Measurements from ENCODE around the gene LOXL4.

Gene LOXL4

DNA sequence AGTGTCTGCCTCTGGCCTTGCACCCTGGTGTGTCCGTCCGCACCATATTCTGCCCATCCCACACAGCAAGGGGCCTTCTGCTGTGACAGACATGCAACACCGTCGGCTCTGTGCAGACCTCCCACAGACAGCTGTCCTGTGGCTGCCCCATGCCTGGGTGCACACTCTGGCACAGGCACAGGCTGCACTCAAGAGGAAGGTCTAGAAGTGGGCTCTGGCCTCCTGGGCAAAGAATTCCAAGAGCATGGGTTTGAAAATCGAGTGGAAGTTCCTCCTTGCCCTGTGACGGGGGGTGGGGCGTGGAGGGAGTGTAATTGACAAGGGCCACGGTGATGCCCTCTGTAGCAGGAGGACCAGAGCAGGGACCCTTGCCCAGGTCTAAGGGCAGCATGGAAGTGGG lies 4.3 kb upstream of the LOXL4 start:
- Histone ChIP-seq H3K36me3 (ENCODE audit: control insufficient read depth in 1 of 2, insufficient read depth in 2 of 2, low read depth in 1 of 2, low read length in 2 of 2) (no peaks in the 10 kb centered on the region), H2BK12ac (ENCODE audit: low read length in 2 of 2) (no peak overlapping the region), H4K91ac (ENCODE audit: low read length) (peak overlapping the region; percentile 52), H2BK120ac (ENCODE audit: low read depth, low read length) (no peak overlapping the region), H2AK5ac (ENCODE audit: low read length, severe bottlenecking) (peak overlapping the region; percentile 5), H3K23ac (ENCODE audit: low read length in 2 of 2) (no peak overlapping the region), H3K9ac (ENCODE audit: low read length) (no peak overlapping the region), H3K4ac (ENCODE audit: low read depth in 1 of 2, low read length in 2 of 2) (no peak overlapping the region), H3K18ac (ENCODE audit: low read depth in 1 of 2, low read length in 2 of 2) (no peak overlapping the region), H3K79me1 (replicated peaks; ENCODE audit: low read length, poor library complexity, severe bottlenecking) (no peaks in the 10 kb centered on the region), H3K4me2 (ENCODE audit: low read length, poor library complexity, severe bottlenecking) (no peak overlapping the region), H3K14ac (ENCODE audit: low read length in 2 of 2) (peak overlapping the region in 1 of 2 experiments; percentile 68), H2BK5ac (ENCODE audit: low read depth, low read length, poor library complexity, severe bottlenecking) (no peak overlapping the region), H2BK15ac (ENCODE audit: low read depth, poor library complexity, severe bottlenecking) (no peak overlapping the region), H3K4me3 (ENCODE audit: insufficient read depth in 1 of 2, low read depth in 1 of 2, low read length in 2 of 2) (no peak overlapping the region), H3K9me3 (ENCODE audit: control insufficient read depth, low read length) (no peaks in the 10 kb centered on the region), H4K8ac (ENCODE audit: low read length) (no peak overlapping the region), H3K4me1 (ENCODE audit: control insufficient read depth, insufficient read depth, low read depth, low read length) (peaks cover 47% of the 10 kb centered on the region), H3K27me3 (ENCODE audit: control insufficient read depth in 1 of 2, insufficient read depth in 1 of 2, low read length in 2 of 2) (peaks cover 4 to 35% of the 10 kb centered on the region in 2 experiments), H3K27ac (ENCODE audit: low read length, poor library complexity, severe bottlenecking) (no peak overlapping the region), H2AFZ (ENCODE audit: low read depth, low read length) (no peak overlapping the region)
- 77% methylated on average over 8 of the region's 8 CpGs for WGBS
- no peak for DNase-seq

DNA sequence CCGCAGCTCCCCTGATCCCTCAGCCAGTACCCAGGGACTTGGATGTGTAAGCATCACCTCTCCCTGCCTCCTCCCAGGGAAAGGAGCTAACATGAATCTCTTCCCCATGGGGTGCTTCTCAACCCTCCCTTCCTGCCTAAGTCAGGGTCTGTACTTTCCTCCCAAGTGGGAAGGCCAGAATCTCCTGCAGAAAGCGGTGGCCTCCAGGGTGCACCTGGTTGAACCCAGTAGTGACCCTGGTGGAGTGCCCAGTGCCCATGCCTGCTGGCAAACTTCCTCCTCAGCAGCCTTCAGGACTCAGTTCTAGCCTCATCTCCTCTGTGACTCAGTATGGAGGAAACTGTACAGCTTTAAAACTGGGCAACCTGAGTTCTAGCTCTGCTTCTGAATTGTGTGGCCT lies 2.8 kb upstream of the LOXL4 start:
- WGBS: 92% methylated on average over 2 of the region's 2 CpGs
- no peaks in the 10 kb centered on the region for H3K79me1 ChIP-seq (replicated peaks; ENCODE audit: low read length, poor library complexity, severe bottlenecking)
- no peak overlapping the region for H2AFZ ChIP-seq (ENCODE audit: low read depth, low read length)

DNA sequence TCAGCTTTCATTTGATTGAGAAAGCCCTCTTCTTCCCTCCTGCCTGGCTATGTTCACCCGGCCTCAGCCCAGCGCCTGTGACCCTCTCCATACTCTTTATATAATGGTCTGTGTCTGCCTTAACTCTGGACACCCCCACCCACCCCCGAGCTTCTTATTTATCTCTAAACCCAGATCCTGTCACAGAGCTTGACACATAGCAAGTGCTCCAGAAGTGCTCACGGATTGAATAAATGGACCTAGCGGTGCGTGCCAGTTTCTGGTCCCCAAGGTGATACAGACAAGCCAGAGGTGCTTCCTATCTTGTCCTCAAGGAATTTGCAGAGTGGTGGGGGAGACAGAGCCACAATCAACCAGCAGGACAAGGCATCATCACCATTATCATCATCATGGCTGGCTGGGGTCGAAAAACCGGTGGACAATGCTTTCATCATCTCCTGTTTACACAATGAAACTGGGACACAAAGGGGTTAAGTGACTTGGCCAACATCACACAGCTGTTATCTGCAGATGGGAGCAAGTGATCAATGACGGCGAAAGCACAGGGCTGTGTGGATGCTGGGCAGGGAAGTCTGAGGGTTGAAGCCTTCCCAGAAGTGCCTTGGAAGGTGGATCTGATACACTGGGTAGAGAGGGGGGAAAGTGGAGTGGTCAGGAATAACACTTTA lies 2.2 kb upstream of the LOXL4 start:
- H3K14ac ChIP-seq (ENCODE audit: low read length in 2 of 2): no peak overlapping the region
- no peak overlapping the region for H3K4ac ChIP-seq (ENCODE audit: low read depth in 1 of 2, low read length in 2 of 2)
- no peak overlapping the region for H3K18ac ChIP-seq (ENCODE audit: low read depth in 1 of 2, low read length in 2 of 2)
- peak overlapping the region in 1 of 2 experiments; percentile 43 for H2BK12ac ChIP-seq (ENCODE audit: low read length in 2 of 2)
- H2AK5ac ChIP-seq (ENCODE audit: low read length, severe bottlenecking): peak overlapping the region; percentile 81
- H4K8ac ChIP-seq (ENCODE audit: low read length): no peak overlapping the region
- H2BK120ac ChIP-seq (ENCODE audit: low read depth, low read length): no peak overlapping the region
- H2AFZ ChIP-seq (ENCODE audit: low read depth, low read length): no peak overlapping the region
- no peaks in the 10 kb centered on the region for H3K9me3 ChIP-seq (ENCODE audit: control insufficient read depth, low read length)
- H3K23ac ChIP-seq (ENCODE audit: low read length in 2 of 2): no peak overlapping the region
- H2BK5ac ChIP-seq (ENCODE audit: low read depth, low read length, poor library complexity, severe bottlenecking): no peak overlapping the region
- peaks cover 4 to 23% of the 10 kb centered on the region in 2 experiments for H3K27me3 ChIP-seq (ENCODE audit: control insufficient read depth in 1 of 2, insufficient read depth in 1 of 2, low read length in 2 of 2)
- WGBS: 67% methylated on average over 10 of the region's 10 CpGs
- peaks cover 62% of the 10 kb centered on the region for H3K4me1 ChIP-seq (ENCODE audit: control insufficient read depth, insufficient read depth, low read depth, low read length)
- no peak overlapping the region for H3K4me3 ChIP-seq (ENCODE audit: insufficient read depth in 1 of 2, low read depth in 1 of 2, low read length in 2 of 2)
- DNase-seq: no peak
- no peak overlapping the region for H4K91ac ChIP-seq (ENCODE audit: low read length)
- H3K36me3 ChIP-seq (ENCODE audit: control insufficient read depth in 1 of 2, insufficient read depth in 2 of 2, low read depth in 1 of 2, low read length in 2 of 2): no peaks in the 10 kb centered on the region
- peak overlapping the region; percentile 31 for H3K9ac ChIP-seq (ENCODE audit: low read length)
- peak overlapping the region; percentile 77 for H3K27ac ChIP-seq (ENCODE audit: low read length, poor library complexity, severe bottlenecking)
- no peak overlapping the region for H3K4me2 ChIP-seq (ENCODE audit: low read length, poor library complexity, severe bottlenecking)
- no peak overlapping the region for H2BK15ac ChIP-seq (ENCODE audit: low read depth, poor library complexity, severe bottlenecking)
- H3K79me1 ChIP-seq (replicated peaks; ENCODE audit: low read length, poor library complexity, severe bottlenecking): no peaks in the 10 kb centered on the region

More for the DNA sequence above, 2.8 kb upstream of the LOXL4 start:
- Histone ChIP-seq H3K18ac (ENCODE audit: low read depth in 1 of 2, low read length in 2 of 2) (no peak overlapping the region), H3K14ac (ENCODE audit: low read length in 2 of 2) (no peak overlapping the region), H3K9ac (ENCODE audit: low read length) (no peak overlapping the region), H2BK12ac (ENCODE audit: low read length in 2 of 2) (no peak overlapping the region), H2BK5ac (ENCODE audit: low read depth, low read length, poor library complexity, severe bottlenecking) (no peak overlapping the region), H3K27me3 (ENCODE audit: control insufficient read depth in 1 of 2, insufficient read depth in 1 of 2, low read length in 2 of 2) (peaks cover 4 to 28% of the 10 kb centered on the region in 2 experiments), H3K27ac (ENCODE audit: low read length, poor library complexity, severe bottlenecking) (no peak overlapping the region), H4K8ac (ENCODE audit: low read length) (no peak overlapping the region), H3K4me3 (ENCODE audit: insufficient read depth in 1 of 2, low read depth in 1 of 2, low read length in 2 of 2) (no peak overlapping the region), H2BK15ac (ENCODE audit: low read depth, poor library complexity, severe bottlenecking) (no peak overlapping the region), H2AK5ac (ENCODE audit: low read length, severe bottlenecking) (peak overlapping the region; percentile 81), H3K23ac (ENCODE audit: low read length in 2 of 2) (no peak overlapping the region), H3K4me1 (ENCODE audit: control insufficient read depth, insufficient read depth, low read depth, low read length) (peaks cover 59% of the 10 kb centered on the region), H4K91ac (ENCODE audit: low read length) (no peak overlapping the region), H3K4me2 (ENCODE audit: low read length, poor library complexity, severe bottlenecking) (no peak overlapping the region), H2BK120ac (ENCODE audit: low read depth, low read length) (no peak overlapping the region), H3K9me3 (ENCODE audit: control insufficient read depth, low read length) (no peaks in the 10 kb centered on the region), H3K36me3 (ENCODE audit: control insufficient read depth in 1 of 2, insufficient read depth in 2 of 2, low read depth in 1 of 2, low read length in 2 of 2) (no peaks in the 10 kb centered on the region), H3K4ac (ENCODE audit: low read depth in 1 of 2, low read length in 2 of 2) (no peak overlapping the region)
- no peak for DNase-seq

DNA sequence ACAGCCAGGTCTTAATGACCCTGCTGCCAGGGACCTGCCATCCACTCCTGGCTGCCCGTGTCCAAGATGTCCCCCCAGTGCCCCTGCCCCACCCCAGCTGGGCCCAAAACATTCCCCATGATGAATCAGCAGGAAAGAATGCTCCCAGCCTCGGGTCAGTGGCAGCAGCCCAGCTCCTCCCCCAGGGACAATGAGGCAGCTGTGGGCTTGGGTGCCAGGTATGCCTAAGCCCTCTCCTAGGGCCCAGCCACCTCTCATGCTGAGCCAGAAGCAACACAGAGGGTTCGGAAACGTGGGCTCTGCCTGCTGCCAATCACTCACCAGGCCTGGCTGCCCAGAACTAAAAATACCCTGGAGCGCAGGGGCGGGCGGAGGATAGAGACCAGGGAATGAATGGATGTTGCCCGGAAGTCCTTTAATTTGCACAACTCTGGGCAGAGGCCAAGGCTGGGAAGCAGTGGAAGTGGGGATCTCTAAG lies 1.5 kb upstream of the LOXL4 start:
- WGBS: 30% methylated on average over 8 of the region's 8 CpGs
- DNase-seq: peak; percentile 65
- H2BK120ac ChIP-seq (ENCODE audit: low read depth, low read length): no peak overlapping the region

More for the DNA sequence above, 1.5 kb upstream of the LOXL4 start:
- H3K9ac ChIP-seq (ENCODE audit: low read length): peak overlapping the region; percentile 85
- peaks cover 0 to 22% of the 10 kb centered on the region in 2 experiments for H3K27me3 ChIP-seq (ENCODE audit: control insufficient read depth in 1 of 2, insufficient read depth in 1 of 2, low read length in 2 of 2)
- no peak overlapping the region for H3K4ac ChIP-seq (ENCODE audit: low read depth in 1 of 2, low read length in 2 of 2)
- no peak overlapping the region for H3K23ac ChIP-seq (ENCODE audit: low read length in 2 of 2)
- peak overlapping the region; percentile 97 for H2AK5ac ChIP-seq (ENCODE audit: low read length, severe bottlenecking)
- H4K8ac ChIP-seq (ENCODE audit: low read length): peak overlapping the region; percentile 13
- peak overlapping the region; percentile 87 for H3K27ac ChIP-seq (ENCODE audit: low read length, poor library complexity, severe bottlenecking)
- peak overlapping the region; percentile 21 for H2BK5ac ChIP-seq (ENCODE audit: low read depth, low read length, poor library complexity, severe bottlenecking)
- peaks cover 3 to 5% of the 10 kb centered on the region in 2 experiments for H3K36me3 ChIP-seq (ENCODE audit: control insufficient read depth in 1 of 2, insufficient read depth in 2 of 2, low read depth in 1 of 2, low read length in 2 of 2)
- H4K91ac ChIP-seq (ENCODE audit: low read length): no peak overlapping the region
- peak overlapping the region in 1 of 2 experiments; percentile 78 for H3K4me3 ChIP-seq (ENCODE audit: insufficient read depth in 1 of 2, low read depth in 1 of 2, low read length in 2 of 2)
- peaks cover 62% of the 10 kb centered on the region for H3K4me1 ChIP-seq (ENCODE audit: control insufficient read depth, insufficient read depth, low read depth, low read length)
- H3K14ac ChIP-seq (ENCODE audit: low read length in 2 of 2): no peak overlapping the region
- peak overlapping the region; percentile 24 for H3K4me2 ChIP-seq (ENCODE audit: low read length, poor library complexity, severe bottlenecking)
- H2BK15ac ChIP-seq (ENCODE audit: low read depth, poor library complexity, severe bottlenecking): no peak overlapping the region
- H2AFZ ChIP-seq (ENCODE audit: low read depth, low read length): no peak overlapping the region
- peak overlapping the region in 1 of 2 experiments; percentile 28 for H3K18ac ChIP-seq (ENCODE audit: low read depth in 1 of 2, low read length in 2 of 2)
- no peaks in the 10 kb centered on the region for H3K9me3 ChIP-seq (ENCODE audit: control insufficient read depth, low read length)
- peaks cover 4% of the 10 kb centered on the region for H3K79me1 ChIP-seq (replicated peaks; ENCODE audit: low read length, poor library complexity, severe bottlenecking)
- H2BK12ac ChIP-seq (ENCODE audit: low read length in 2 of 2): no peak overlapping the region

Data from mesenchymal stem cell (in vitro differentiated cells and primary cell).